Loucy (cell line): ENCODE data around the gene KIAA2012.

Source experiments
- H2AFZ ChIP-seq: fragments of 200-600 bp; sonication (generic); 2 replicates; pipeline ENCODE4 v1.6.0; 2016; ENCODE audit warnings: antibody characterized with exemption, mild to moderate bottlenecking, low read length, moderate library complexity
- H3F3A ChIP-seq: fragments of 200-600 bp; 2 replicates; pipeline ENCODE4 v1.6.0; 2016; ENCODE audit warnings: antibody characterized with exemption, low read depth, mild to moderate bottlenecking
- H3K27me3 ChIP-seq: fragments of 200-600 bp; sonication (generic); 2 replicates; pipeline ENCODE4 v1.6.1; 2014; ENCODE audit warnings: low read length, mild to moderate bottlenecking; ENCODE audit not compliant: insufficient read depth, poor library complexity, severe bottlenecking
- H3K36me3 ChIP-seq: fragments of 200-600 bp; sonication (generic); 2 replicates; pipeline ENCODE4 v1.6.1; 2016; ENCODE audit warnings: low read length; ENCODE audit not compliant: insufficient read depth
- H3K4me1 ChIP-seq: fragments of 200-600 bp; sonication (generic); 2 replicates; pipeline ENCODE4 v1.5.1; 2014; ENCODE audit warnings: low read length, mild to moderate bottlenecking; ENCODE audit not compliant: insufficient read depth, poor library complexity, severe bottlenecking
- H3K4me2 ChIP-seq: fragments of 200-600 bp; sonication (generic); 2 replicates; pipeline ENCODE4 v1.6.0; 2014; ENCODE audit warnings: antibody characterized with exemption, low read length, low read depth, mild to moderate bottlenecking; ENCODE audit not compliant: poor library complexity, severe bottlenecking
- H3K4me3 ChIP-seq: fragments of 200-600 bp; sonication (generic); 2 replicates; pipeline ENCODE4 v1.5.1; 2014; ENCODE audit warnings: low read length, mild to moderate bottlenecking, mixed read lengths; ENCODE audit not compliant: poor library complexity, severe bottlenecking
- H3K79me2 ChIP-seq: fragments of 200-600 bp; sonication (generic); 2 replicates; pipeline ENCODE4 v1.6.1; 2014; ENCODE audit warnings: low read length; ENCODE audit not compliant: insufficient read depth
- H3K9ac ChIP-seq: fragments of 200-600 bp; sonication (generic); 2 replicates; pipeline ENCODE4 v1.6.0; 2014; ENCODE audit warnings: mild to moderate bottlenecking, low read depth, low read length, moderate library complexity; ENCODE audit not compliant: poor library complexity, severe bottlenecking
- H3K9me2 ChIP-seq: fragments of 200-600 bp; sonication (generic); replicated peaks from 2 replicates; pipeline ENCODE4 v1.6.1; 2016; ENCODE audit warnings: low read depth, low read length, mixed read lengths
- H3K9me3 ChIP-seq: fragments of 200-600 bp; sonication (generic); 2 replicates; pipeline ENCODE4 v1.6.1; 2014; ENCODE audit warnings: mild to moderate bottlenecking, antibody characterized with exemption, low read length, low read depth; ENCODE audit not compliant: insufficient read depth
- H4K20me1 ChIP-seq: fragments of 200-600 bp; sonication (generic); 2 replicates; pipeline ENCODE4 v1.6.0; 2014; ENCODE audit warnings: antibody characterized with exemption, low read length, mild to moderate bottlenecking; ENCODE audit not compliant: insufficient read depth, poor library complexity, severe bottlenecking
- CTCF ChIP-seq: fragments of 200-600 bp; sonication (generic); conservative IDR thresholded peaks from 2 replicates; pipeline ENCODE4 v1.5.1; 2014; ENCODE audit warnings: mild to moderate bottlenecking, antibody characterized with exemption, low read length
- EZH2phosphoT487 ChIP-seq: fragments of 200-600 bp; IDR thresholded peaks from 2 replicates; pipeline ENCODE4 v1.6.1; 2018; ENCODE audit warnings: antibody characterized with exemption, mild to moderate bottlenecking, moderate library complexity, borderline replicate concordance

Gene KIAA2012

GRCh38 chr2:202049092-202049728 is 23.8 kb upstream of the KIAA2012 start:
- Histone ChIP-seq H3K4me1 (no peaks in the 10 kb centered on the region), H3K9ac (no peak overlapping the region), H3K9me2 (no peaks in the 10 kb centered on the region), H3K4me2 (no peak overlapping the region), H3F3A (no peaks in the 10 kb centered on the region), H3K4me3 (no peak overlapping the region), H3K79me2 (no peaks in the 10 kb centered on the region), H4K20me1 (no peaks in the 10 kb centered on the region), H3K27me3 (no peaks in the 10 kb centered on the region), H3K9me3 (no peaks in the 10 kb centered on the region), H2AFZ (no peak overlapping the region), H3K36me3 (no peaks in the 10 kb centered on the region)
- TF ChIP-seq EZH2phosphoT487 (no peak), CTCF (no peak)

- Histone ChIP-seq H3F3A (no peaks in the 10 kb centered on the region), H4K20me1 (no peaks in the 10 kb centered on the region), H3K9ac (no peak overlapping the region), H3K9me3 (no peaks in the 10 kb centered on the region), H3K27me3 (no peaks in the 10 kb centered on the region), H3K36me3 (no peaks in the 10 kb centered on the region), H3K9me2 (no peaks in the 10 kb centered on the region), H3K4me2 (no peak overlapping the region), H3K4me3 (no peak overlapping the region), H3K79me2 (no peaks in the 10 kb centered on the region), H2AFZ (no peak overlapping the region), H3K4me1 (no peaks in the 10 kb centered on the region)
- TF ChIP-seq CTCF (no peak), EZH2phosphoT487 (no peak)
Measured at GRCh38 chr2:202049840-202050239, 23.2 kb upstream of the KIAA2012 start.

- H3K9me3 ChIP-seq = no peaks in the 10 kb centered on the region
- H3K9me2 ChIP-seq = no peaks in the 10 kb centered on the region
- no peaks in the 10 kb centered on the region for H4K20me1 ChIP-seq
- H3K4me1 ChIP-seq = no peaks in the 10 kb centered on the region
- H3K36me3 ChIP-seq = no peaks in the 10 kb centered on the region
- TF ChIP-seq EZH2phosphoT487 = no peak
- TF ChIP-seq CTCF = no peak
- no peaks in the 10 kb centered on the region for H3K27me3 ChIP-seq
- H3K9ac ChIP-seq = no peak overlapping the region
- no peaks in the 10 kb centered on the region for H3F3A ChIP-seq
- no peak overlapping the region for H3K4me2 ChIP-seq
- H3K4me3 ChIP-seq = no peak overlapping the region
- no peak overlapping the region for H2AFZ ChIP-seq
- no peaks in the 10 kb centered on the region for H3K79me2 ChIP-seq
Measured at GRCh38 chr2:202050652-202051051, 22.4 kb upstream of the KIAA2012 start.
